ENCODE measurements around the gene LENG8.
"Not testable (repeated sequence)": the region's sequence is repeated elsewhere in the genome, so short reads cannot be mapped to it uniquely, and the experiment has no call there.

DNA sequence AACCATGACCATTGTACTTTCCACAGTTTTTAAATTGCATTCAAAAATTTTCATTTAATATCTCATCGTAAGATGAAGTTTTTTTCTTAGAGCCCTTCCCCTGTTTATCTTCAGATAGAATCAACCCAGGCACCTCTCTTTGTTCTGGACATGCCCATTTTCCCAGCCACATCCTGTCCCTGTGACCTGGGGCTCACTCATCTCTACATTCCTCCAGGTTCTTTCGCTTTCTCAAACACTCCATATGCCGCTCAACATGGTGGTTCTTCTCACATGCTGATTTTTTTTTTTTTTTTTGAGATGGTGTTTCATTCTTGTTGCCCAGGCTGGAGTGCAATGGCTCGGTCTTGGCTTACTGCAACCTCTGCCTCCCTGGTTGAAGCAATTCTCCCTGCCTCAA is 56.5 kb downstream of the LENG8 start:
- not testable (repeated sequence) for TF ChIP-seq CTCF (IDR thresholded peaks at IDR 0.05 in 4 of 5, conservative IDR thresholded peaks at IDR 0.05 in 1 of 5); POLR2A (IDR thresholded peaks at IDR 0.05)

All from gastrocnemius medialis (tissue), 4 donors.